Smooth muscle cell (in vitro differentiated cells): ENCODE data around the gene TMEM272. TPM values are rescaled to one million over a fixed set of nuclear protein-coding genes. Genes with fewer than 3 reads are reported as not detected.

Experiments
- DNase-seq: peaks from one replicate; lab custom pipeline; 2025; ENCODE audit not compliant: unreplicated experiment; lab: John Stamatoyannopoulos, UW
- H2AFZ ChIP-seq: fragments of 200-600 bp; sonication (generic); 2 replicates; pipeline ENCODE4 v1.6.0; 2016; ENCODE audit warnings: antibody characterized with exemption, low read depth, mild to moderate bottlenecking
- H3F3A ChIP-seq: fragments of 200-600 bp; sonication (generic); 2 replicates; pipeline ENCODE4 v1.6.0; 2017; ENCODE audit warnings: antibody characterized with exemption, low read depth
- H3K27ac ChIP-seq: fragments of 200-600 bp; sonication (generic); 2 replicates; pipeline ENCODE4 v1.5.1; 2016; ENCODE audit warnings: low read depth, mild to moderate bottlenecking
- H3K27me3 ChIP-seq: fragments of 200-600 bp; sonication (generic); 2 replicates; pipeline ENCODE4 v1.6.1; 2016; ENCODE audit warnings: low read depth, mild to moderate bottlenecking
- H3K36me3 ChIP-seq: fragments of 200-600 bp; sonication (generic); 2 replicates; pipeline ENCODE4 v1.5.1; 2016; ENCODE audit warnings: low read depth
- H3K4me1 ChIP-seq: fragments of 200-600 bp; sonication (generic); 2 replicates; pipeline ENCODE4 v1.5.1; 2016; ENCODE audit warnings: low read depth
- H3K4me2 ChIP-seq: fragments of 200-600 bp; sonication (generic); 2 replicates; pipeline ENCODE4 v1.6.0; 2016; ENCODE audit warnings: mild to moderate bottlenecking
- H3K4me3 ChIP-seq: fragments of 200-600 bp; sonication (generic); 2 replicates; pipeline ENCODE4 v1.5.1; 2016; ENCODE audit warnings: mild to moderate bottlenecking
- H3K79me2 ChIP-seq: fragments of 200-600 bp; sonication (generic); 2 replicates; pipeline ENCODE4 v1.6.0; 2016; ENCODE audit warnings: low read depth, mild to moderate bottlenecking
- H3K9ac ChIP-seq: fragments of 200-600 bp; sonication (generic); 2 replicates; pipeline ENCODE4 v1.6.0; 2016; ENCODE audit warnings: low read depth
- H3K9me3 ChIP-seq: fragments of 200-600 bp; sonication (generic); replicated peaks from 2 replicates; pipeline ENCODE4 v1.5.1; 2016; ENCODE audit warnings: low read depth
- H4K20me1 ChIP-seq: fragments of 200-600 bp; sonication (generic); 2 replicates; pipeline ENCODE4 v1.6.0; 2016; ENCODE audit warnings: low read depth
- CTCF ChIP-seq: fragments of 200-600 bp; sonication (generic); IDR thresholded peaks from 2 replicates; pipeline ENCODE4 v1.5.1; 2017; ENCODE audit warnings: borderline replicate concordance, mild to moderate bottlenecking, antibody characterized with exemption; ENCODE audit not compliant: insufficient read depth, poor library complexity, severe bottlenecking
- WGBS: methylation state at CpG from one replicate; pipeline ENCODE4 v1.1.7; 2016; ENCODE audit warnings: low lambda C conversion rate; 5-methylcytosine and 5-hydroxymethylcytosine counted together
- polyA plus RNA-seq: library from polyadenylated mRNA; unstranded; fragments of >200 nt; fragmentation: Nextera tagmentation; extraction: Ambion mirVana; gene quantifications from 2 replicates; pipeline ENCODE4 v1.2.1, GENCODE V29; 2016
- total RNA-seq: library from RNA; depleted of rRNA; stranded (reverse); fragments of >200 nt; gene quantifications from 2 replicates; pipeline ENCODE4 v1.2.3, GENCODE V29; 2014

Gene TMEM272
- total and polyA plus RNA-seq, 2 experiments from 2014 or later: 0.18 to 0.26 TPM

GRCh38 chr13:51879133-51879532, 34.2 kb upstream of the TMEM272 start:
- no peaks in the 10 kb centered on the region for H3F3A ChIP-seq
- no peaks in the 10 kb centered on the region for H3K27me3 ChIP-seq
- no peak for DNase-seq
- H3K4me3 ChIP-seq: no peak overlapping the region
- H3K9ac ChIP-seq: no peak overlapping the region
- H2AFZ ChIP-seq: no peak overlapping the region
- no peak overlapping the region for H3K4me2 ChIP-seq
- H3K4me1 ChIP-seq: peaks cover 6% of the 10 kb centered on the region
- TF ChIP-seq CTCF: no peak
- no peak overlapping the region for H3K27ac ChIP-seq
- no peaks in the 10 kb centered on the region for H3K9me3 ChIP-seq
- H4K20me1 ChIP-seq: no peaks in the 10 kb centered on the region
- 83% methylated on average over 4 of the region's 4 CpGs for WGBS
- H3K79me2 ChIP-seq: no peaks in the 10 kb centered on the region
- no peaks in the 10 kb centered on the region for H3K36me3 ChIP-seq

GRCh38 chr13:51874651-51875050, 29.7 kb upstream of the TMEM272 start:
- TF ChIP-seq CTCF: no peak
- no peak for DNase-seq
- WGBS: 89% methylated on average over 11 of the region's 11 CpGs

GRCh38 chr13:51873837-51874236, 28.9 kb upstream of the TMEM272 start:
- no peaks in the 10 kb centered on the region for H3K27me3 ChIP-seq
- H3K4me2 ChIP-seq: no peak overlapping the region
- peaks cover 3% of the 10 kb centered on the region for H3K4me1 ChIP-seq
- no peaks in the 10 kb centered on the region for H4K20me1 ChIP-seq
- H3K4me3 ChIP-seq: no peak overlapping the region
- WGBS: 100% methylated on average over 1 of the region's 1 CpG
- no peak for DNase-seq
- no peak overlapping the region for H3K9ac ChIP-seq
- no peak overlapping the region for H2AFZ ChIP-seq
- H3K36me3 ChIP-seq: no peaks in the 10 kb centered on the region
- no peak overlapping the region for H3K27ac ChIP-seq
- H3K9me3 ChIP-seq: no peaks in the 10 kb centered on the region
- no peaks in the 10 kb centered on the region for H3F3A ChIP-seq
- no peak for TF ChIP-seq CTCF
- no peaks in the 10 kb centered on the region for H3K79me2 ChIP-seq

More at GRCh38 chr13:51874651-51875050, 29.7 kb upstream of the TMEM272 start:
- Histone ChIP-seq H2AFZ (no peak overlapping the region), H3K27ac (no peak overlapping the region), H3K9me3 (no peaks in the 10 kb centered on the region), H3K4me3 (no peak overlapping the region), H3K9ac (no peak overlapping the region), H4K20me1 (no peaks in the 10 kb centered on the region), H3K79me2 (no peaks in the 10 kb centered on the region), H3K4me2 (no peak overlapping the region), H3K36me3 (no peaks in the 10 kb centered on the region), H3K4me1 (peaks cover 6% of the 10 kb centered on the region), H3K27me3 (no peaks in the 10 kb centered on the region), H3F3A (no peaks in the 10 kb centered on the region)

GRCh38 chr13:51873117-51873798, 28.3 kb upstream of the TMEM272 start:
- WGBS: 92% methylated on average over 6 of the region's 6 CpGs
- DNase-seq: no peak
- no peaks in the 10 kb centered on the region for H3K27me3 ChIP-seq
- no peak for TF ChIP-seq CTCF
- H3K4me2 ChIP-seq: no peak overlapping the region
- H3K9ac ChIP-seq: no peak overlapping the region
- H3K4me3 ChIP-seq: no peak overlapping the region
- no peak overlapping the region for H2AFZ ChIP-seq
- no peaks in the 10 kb centered on the region for H3F3A ChIP-seq
- no peaks in the 10 kb centered on the region for H3K79me2 ChIP-seq
- H3K4me1 ChIP-seq: no peaks in the 10 kb centered on the region
- no peak overlapping the region for H3K27ac ChIP-seq
- no peaks in the 10 kb centered on the region for H3K9me3 ChIP-seq
- no peaks in the 10 kb centered on the region for H4K20me1 ChIP-seq
- no peaks in the 10 kb centered on the region for H3K36me3 ChIP-seq
